Sciatic nerve (tissue), 2 donors: ENCODE measurements around the gene TUBB1. TPM values are rescaled to one million over a fixed set of nuclear protein-coding genes. Genes with fewer than 3 reads are reported as not detected.

Experiments used
- ATAC-seq: fragments of 200-7000 bp; cut with Tn5 transposase; one replicate; pipeline ENCODE4 v1.9.1; 2020; ENCODE audit warnings: mild to moderate bottlenecking, moderate library complexity
- DNase-seq: peaks from one replicate; pipeline ENCODE4 v3.0.0-alpha.2; 2020; ENCODE audit warnings: low spot score
- intact Hi-C: fragments of 100-400 bp; cut with DNase I; formaldehyde crosslinking; loops from one replicate; pipeline ENCODE4 v1.14.2; 2022
- total RNA-seq: library from RNA; stranded (reverse); fragmentation: NEBNext Ultra II Directional; extraction: Animal tissue kit (Norgen Biotek cat#: 25700); gene quantifications from one replicate; pipeline ENCODE4 v1.2.1, GENCODE V29; 2021
- donor health status: DM: no; HTN: no; CAD: no.
- donor health status: DM: no; HTN: no; CAD: no.

The TUBB1 gene
- total RNA-seq, 1 donor from 2014 or later = 1.0 TPM

- intact Hi-C loops = no loop called here
- DNase-seq (no peak), ATAC-seq (no peak)
Measured at GRCh38 chr20:59015411-59015810, 3.8 kb upstream of the TUBB1 start.

DNA sequence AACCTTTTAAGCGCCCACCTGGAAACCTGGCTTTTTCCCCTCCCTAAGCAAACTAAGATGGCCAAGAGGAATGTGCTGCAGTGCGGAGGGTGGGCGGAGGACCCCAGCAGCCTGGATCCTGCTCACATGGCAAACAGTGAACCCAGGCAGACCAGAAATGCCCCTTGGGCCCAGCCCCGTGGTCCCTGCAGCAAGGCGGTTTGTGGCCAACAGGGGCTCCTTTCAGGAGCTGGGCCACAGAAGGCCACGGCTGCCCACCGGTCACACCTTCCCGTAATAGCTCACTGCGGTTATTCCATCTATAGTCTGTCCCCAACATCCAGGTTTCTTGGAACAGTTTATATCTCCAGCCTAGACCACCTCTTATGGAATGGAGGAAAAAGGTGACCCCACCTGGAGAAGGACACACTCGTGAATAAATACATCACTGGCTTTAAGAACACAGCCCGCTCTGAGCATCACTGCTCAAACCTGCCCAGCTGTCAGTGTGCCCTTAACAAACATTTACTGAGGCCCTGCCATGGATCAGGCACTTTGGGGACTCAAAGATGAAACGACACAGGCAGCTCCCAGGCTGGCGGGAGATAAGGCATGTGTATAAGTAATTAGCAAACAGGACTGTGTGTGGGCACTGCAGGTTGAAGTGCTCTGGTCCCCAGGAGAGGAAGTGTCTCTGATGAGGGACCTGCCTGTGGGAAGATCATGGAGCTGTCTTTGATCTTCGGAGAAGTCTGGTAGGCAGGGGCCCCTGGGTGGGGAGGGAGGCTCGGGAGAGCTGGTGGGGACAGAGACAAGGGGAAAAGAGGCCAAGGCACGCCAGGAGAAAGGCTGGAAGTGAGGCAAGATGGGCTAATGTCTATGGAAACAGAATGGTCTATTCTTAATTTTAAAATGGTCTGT, 3.2 kb upstream of the TUBB1 start:
- DNase-seq = no peak
- ATAC-seq = no peak
- intact Hi-C loops = no loop called here

GRCh38 chr20:59016795-59017492, 2.3 kb upstream of the TUBB1 start:
- DNase-seq (no peak), ATAC-seq (no peak)
- intact Hi-C loops = no loop called here

GRCh38 chr20:59017493-59018231, 1.6 kb upstream of the TUBB1 start:
- DNase-seq = no peak
- ATAC-seq = no peak
- intact Hi-C loops = no loop called here

DNA sequence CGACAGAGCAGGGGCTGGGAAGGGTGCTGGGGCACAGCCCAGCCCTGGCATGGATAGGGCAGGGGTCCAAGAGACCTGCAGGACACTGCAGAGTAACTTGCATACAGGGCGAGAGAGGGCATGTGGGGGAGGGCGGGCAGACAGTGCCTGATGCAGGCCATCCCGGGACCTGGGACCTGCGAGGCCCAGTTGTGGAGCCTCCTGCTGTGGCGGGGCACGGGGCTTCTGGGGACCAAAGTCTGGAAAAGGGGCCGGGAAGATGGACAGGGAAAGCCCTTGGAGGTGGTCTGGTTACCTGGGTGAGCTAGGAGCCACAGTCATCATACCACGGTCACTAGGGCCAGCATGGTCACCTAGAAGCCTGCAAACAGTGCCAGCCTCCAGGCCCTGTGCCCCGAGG, 412 bp upstream of the TUBB1 start:
- intact Hi-C loops = no loop called here
- ATAC-seq (no peak), DNase-seq (no peak)

- ATAC-seq = no peak
- intact Hi-C loops = no loop called here
- no peak for DNase-seq
Measured at GRCh38 chr20:59020938-59021551, 1.8 kb downstream of the TUBB1 start.

GRCh38 chr20:59022754-59023153, 3.5 kb downstream of the TUBB1 start:
- intact Hi-C loops = no loop called here
- ATAC-seq (no peak), DNase-seq (no peak)

DNA sequence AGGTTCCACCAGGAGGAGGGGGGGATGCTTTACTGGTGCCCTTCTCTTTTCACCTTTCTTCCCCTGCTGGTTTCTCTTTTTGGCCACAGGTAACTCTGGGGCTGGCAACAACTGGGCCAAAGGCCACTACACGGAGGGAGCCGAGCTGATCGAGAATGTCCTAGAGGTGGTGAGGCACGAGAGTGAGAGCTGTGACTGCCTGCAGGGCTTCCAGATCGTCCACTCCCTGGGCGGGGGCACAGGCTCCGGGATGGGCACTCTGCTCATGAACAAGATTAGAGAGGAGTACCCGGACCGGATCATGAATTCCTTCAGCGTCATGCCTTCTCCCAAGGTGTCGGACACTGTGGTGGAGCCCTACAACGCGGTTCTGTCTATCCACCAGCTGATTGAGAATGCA, 4.4 kb downstream of the TUBB1 start:
- intact Hi-C loops = no loop called here
- DNase-seq = no peak
- no peak for ATAC-seq

GRCh38 chr20:59024111-59024530, 4.9 kb downstream of the TUBB1 start:
- intact Hi-C loops = no loop called here
- no peak for DNase-seq
- no peak for ATAC-seq

- intact Hi-C loops = no loop called here
- DNase-seq (no peak), ATAC-seq (no peak)
Measured at GRCh38 chr20:59025086-59025485, 5.9 kb downstream of the TUBB1 start.

DNA sequence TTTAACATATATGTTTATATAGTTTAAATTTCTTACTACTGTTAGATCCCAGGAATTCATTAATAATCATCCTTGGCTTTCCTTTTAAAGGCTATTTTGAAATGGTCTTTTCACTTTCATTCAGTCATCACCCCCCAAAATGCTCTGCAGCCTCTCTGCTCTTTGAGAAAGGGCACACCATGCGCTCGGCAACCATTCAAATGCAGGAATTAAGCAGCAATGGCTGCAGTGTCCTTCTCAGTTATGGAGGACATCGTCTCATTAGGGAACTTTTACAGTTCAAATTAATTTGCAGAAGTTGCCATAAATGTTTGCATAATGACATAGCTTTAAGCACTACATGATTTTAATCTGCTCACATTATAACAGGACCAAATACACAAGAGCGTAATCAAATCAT, 6.3 kb downstream of the TUBB1 start:
- intact Hi-C loops = no loop called here
- DNase-seq = no peak
- no peak for ATAC-seq

- ATAC-seq (no peak), DNase-seq (no peak)
- intact Hi-C loops = no loop called here
Measured at GRCh38 chr20:59026904-59027740, 7.9 kb downstream of the TUBB1 start.

DNA sequence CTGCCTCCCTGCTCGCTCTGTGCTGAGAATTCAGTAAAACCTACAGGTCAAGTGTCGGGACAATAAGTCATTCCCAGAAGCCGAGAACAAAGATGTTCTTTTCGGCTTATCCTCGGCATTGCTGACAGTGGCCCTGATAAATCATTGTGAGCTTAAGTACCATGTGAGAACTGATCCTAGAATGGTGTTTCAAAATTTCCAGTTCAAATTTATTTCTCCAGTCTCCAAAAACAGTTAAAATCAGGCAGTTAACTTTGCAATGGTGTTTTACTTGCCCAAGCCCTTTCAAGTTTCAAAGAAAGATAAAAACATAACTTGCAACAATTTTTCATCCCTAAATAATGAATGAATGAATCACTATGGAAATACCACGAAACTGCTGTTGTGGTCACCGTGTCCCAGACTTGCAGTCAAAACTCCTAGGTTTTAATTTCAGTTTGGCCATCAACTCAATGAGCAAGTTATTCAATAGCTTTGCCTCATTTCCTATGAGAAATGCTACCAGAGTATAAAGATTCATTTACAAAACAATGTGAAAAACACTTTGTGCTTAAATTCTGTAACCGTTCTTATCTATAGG, 8.6 kb downstream of the TUBB1 start:
- DNase-seq = no peak
- intact Hi-C loops = no loop called here
- no peak for ATAC-seq

- intact Hi-C loops = no loop called here
- DNase-seq (no peak), ATAC-seq (no peak)
Measured at GRCh38 chr20:59028812-59029211, 9.6 kb downstream of the TUBB1 start.

GRCh38 chr20:59030911-59031563, 11.8 kb downstream of the TUBB1 start:
- DNase-seq (no peak), ATAC-seq (no peak)
- intact Hi-C loops = no loop called here

GRCh38 chr20:59031564-59032022, 12.4 kb downstream of the TUBB1 start:
- intact Hi-C loops = no loop called here
- ATAC-seq (no peak), DNase-seq (no peak)

DNA sequence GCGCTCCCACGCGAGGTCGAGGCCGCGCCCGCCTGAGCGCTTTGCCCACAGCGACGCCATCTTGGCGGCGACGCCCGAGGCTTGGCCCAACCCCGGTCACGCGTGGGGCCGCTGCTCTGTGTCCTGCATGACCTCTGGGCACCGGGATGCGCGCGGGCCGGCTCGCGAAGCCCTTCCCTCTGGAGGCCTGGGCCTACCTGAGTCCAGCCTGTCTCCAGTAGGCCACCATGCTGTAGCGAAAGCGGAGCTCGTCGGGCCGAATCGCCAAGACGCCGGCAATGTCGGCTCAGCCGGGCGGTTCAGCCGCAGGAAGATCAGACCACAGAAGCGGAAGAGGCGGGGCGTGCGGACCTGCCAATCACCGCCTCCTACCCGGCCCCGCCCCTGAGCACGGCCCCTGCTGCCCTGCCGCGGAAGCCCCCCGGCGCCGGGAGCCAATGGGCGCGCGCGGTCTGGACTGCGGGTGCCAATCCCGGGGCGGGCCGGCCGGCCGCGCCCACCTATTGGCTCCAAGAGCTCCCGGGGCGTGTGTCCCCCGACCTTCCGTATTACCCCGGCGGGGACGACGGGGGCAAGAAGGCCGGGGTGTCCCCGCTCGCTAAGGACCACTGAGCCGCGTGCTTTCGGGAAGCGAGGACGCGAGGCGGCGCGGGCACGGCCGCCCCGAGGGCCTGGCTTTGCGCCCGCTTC, 12.9 kb downstream of the TUBB1 start, which contains the start of gene ATP5F1E:
Gene ATP5F1E (minus strand): TSS at position 313 of the 690 bp plus-strand sequence. CDS start 84 bp downstream, at position 229.
- peak; percentile 100 for ATAC-seq
- DNase-seq = peak; percentile 97
- intact Hi-C loops = no loop called here
